Activated T-cell treated with anti-CD3 and anti-CD28 coated beads, Interleukin-2, amount 50 U/mL, for 4 hours (primary cell): ENCODE measurements around the gene DIP2A. TPM values are rescaled to one million over a fixed set of nuclear protein-coding genes. Genes with fewer than 3 reads are reported as not detected.

ENCODE experiments used
- ATAC-seq, 2 donors: fragments of 200-7000 bp; cut with Tn5 transposase; one replicate each; pipeline ENCODE4 v1.10.0; 2021
- DNase-seq: peaks from one replicate; pipeline ENCODE4 v3.0.0-alpha.2; 2020
- H3K27me3 Mint-ChIP-seq: one replicate; pipeline ENCODE4 v1.8.0; 2021; ENCODE audit warnings: low read depth, mixed read lengths
- H3K36me3 Mint-ChIP-seq: one replicate; pipeline ENCODE4 v1.8.0; 2022; ENCODE audit warnings: mixed read lengths; ENCODE audit not compliant: insufficient read depth
- H3K4me1 Mint-ChIP-seq: one replicate; pipeline ENCODE4 v1.8.0; 2021; ENCODE audit warnings: low read depth, mixed read lengths
- H3K4me3 Mint-ChIP-seq: one replicate; pipeline ENCODE4 v1.8.0; 2021; ENCODE audit warnings: mild to moderate bottlenecking, moderate library complexity, mixed read lengths
- H3K9me3 Mint-ChIP-seq: one replicate; pipeline ENCODE4 v1.8.0; 2021; ENCODE audit warnings: mixed read lengths
- total RNA-seq, 3 donors: library from RNA; stranded (reverse); gene quantifications; one replicate each; pipeline ENCODE4 v1.2.1, GENCODE V29; 2021

DIP2A gene
- total RNA-seq, 3 donors from 2014 or later, result 17.8 to 19.5 (median 18.9) TPM

DNA sequence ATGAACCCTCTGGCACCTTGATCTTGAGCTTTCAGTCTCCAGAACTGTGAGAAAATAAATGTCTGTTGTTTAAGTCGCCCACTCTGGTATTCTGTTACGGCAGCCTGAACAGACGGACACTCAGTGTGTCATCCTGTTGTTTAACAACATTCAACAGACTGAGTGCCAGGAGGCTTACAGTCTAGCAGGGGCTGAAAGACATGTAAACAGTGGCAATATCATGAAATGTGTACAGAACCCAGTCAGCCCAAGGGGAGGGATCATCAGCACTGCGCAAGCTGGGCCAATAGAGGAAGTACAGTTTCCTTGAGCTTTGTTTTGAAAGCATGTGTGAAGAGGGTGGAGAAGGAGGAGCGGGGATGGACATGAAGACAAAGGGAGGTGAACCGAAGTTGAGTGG lies 13.6 kb downstream of the DIP2A start:
- DNase-seq, result no peak
- peaks cover 46% of the 10 kb centered on the region for H3K4me1 Mint-ChIP-seq

DNA sequence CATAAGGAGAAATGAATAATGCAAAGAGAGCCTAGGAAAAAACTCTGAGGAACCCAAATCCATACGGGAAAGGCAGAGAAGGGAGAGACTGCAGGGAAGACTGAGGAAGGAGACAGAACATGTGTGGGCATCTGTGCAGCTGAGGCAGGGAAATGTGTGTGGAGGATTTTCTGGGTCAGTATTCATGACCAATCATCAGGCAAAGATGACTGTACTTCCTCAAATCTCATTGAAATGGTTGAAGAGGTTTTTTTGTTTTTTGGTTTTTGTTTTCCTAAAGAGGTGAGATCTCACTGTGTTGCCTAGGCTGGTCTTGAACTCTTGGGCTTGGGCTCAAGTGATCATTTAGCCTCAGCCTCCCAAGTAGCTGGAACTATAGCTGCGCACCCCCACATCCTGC lies 15.7 kb downstream of the DIP2A start:
- Mint-ChIP-seq H3K9me3 (no peaks in the 10 kb centered on the region), H3K4me3 (no peak overlapping the region), H3K4me1 (peaks cover 42% of the 10 kb centered on the region), H3K27me3 (no peaks in the 10 kb centered on the region), H3K36me3 (peaks cover 12% of the 10 kb centered on the region)
- DNase-seq (no peak), ATAC-seq (no peak)

More for the DNA sequence above, 13.6 kb downstream of the DIP2A start:
- no peaks in the 10 kb centered on the region for H3K27me3 Mint-ChIP-seq
- H3K36me3 Mint-ChIP-seq, result peaks cover 12% of the 10 kb centered on the region
- ATAC-seq, result no peak
- H3K9me3 Mint-ChIP-seq, result no peaks in the 10 kb centered on the region
- H3K4me3 Mint-ChIP-seq, result no peak overlapping the region

DNA sequence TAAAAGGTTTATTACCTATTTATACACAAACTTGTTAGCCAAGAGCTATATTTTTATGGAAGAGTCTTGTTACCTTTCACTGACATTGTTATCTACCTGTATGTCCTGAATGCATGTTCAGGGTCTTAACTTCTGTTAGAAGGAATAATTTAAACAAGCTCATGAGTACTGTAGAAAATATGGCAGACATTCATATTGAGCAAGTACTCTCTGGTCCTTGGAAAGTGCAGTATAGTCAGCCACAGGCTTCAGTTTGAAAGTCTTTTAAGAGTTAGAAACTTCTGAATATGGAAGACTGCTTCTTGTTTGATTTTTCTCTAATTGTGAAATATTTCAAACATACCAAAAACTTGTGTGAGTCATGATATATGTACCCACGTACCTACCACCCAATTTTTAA lies 16.6 kb downstream of the DIP2A start:
- H3K9me3 Mint-ChIP-seq, result no peaks in the 10 kb centered on the region
- DNase-seq, result no peak
- peaks cover 42% of the 10 kb centered on the region for H3K4me1 Mint-ChIP-seq
- no peaks in the 10 kb centered on the region for H3K27me3 Mint-ChIP-seq
- H3K36me3 Mint-ChIP-seq, result peaks cover 16% of the 10 kb centered on the region
- no peak for ATAC-seq
- no peak overlapping the region for H3K4me3 Mint-ChIP-seq

DNA sequence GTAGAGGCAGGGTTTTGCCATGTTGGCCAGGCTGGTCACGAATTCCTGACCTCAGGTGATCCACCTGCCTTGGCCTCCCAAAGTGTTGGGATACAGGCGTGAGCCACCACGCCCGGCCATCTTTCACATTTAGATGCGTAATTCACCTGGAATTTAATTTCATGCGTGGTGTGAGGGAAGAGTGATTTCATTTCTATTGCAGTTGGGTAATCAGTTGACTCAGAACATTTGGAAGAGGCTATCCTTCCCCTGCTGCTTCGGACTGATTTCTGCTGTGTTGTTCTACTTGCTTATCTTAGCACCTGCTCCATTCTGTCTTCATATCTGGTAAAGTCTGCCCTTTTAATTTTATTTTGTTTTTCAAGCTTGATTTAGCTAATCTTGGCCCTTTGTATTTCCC lies 19.1 kb downstream of the DIP2A start:
- Mint-ChIP-seq H3K36me3 (peaks cover 23% of the 10 kb centered on the region), H3K4me3 (no peak overlapping the region), H3K9me3 (no peaks in the 10 kb centered on the region), H3K27me3 (no peaks in the 10 kb centered on the region), H3K4me1 (peaks cover 35% of the 10 kb centered on the region)
- DNase-seq, result no peak
- no peak for ATAC-seq

DNA sequence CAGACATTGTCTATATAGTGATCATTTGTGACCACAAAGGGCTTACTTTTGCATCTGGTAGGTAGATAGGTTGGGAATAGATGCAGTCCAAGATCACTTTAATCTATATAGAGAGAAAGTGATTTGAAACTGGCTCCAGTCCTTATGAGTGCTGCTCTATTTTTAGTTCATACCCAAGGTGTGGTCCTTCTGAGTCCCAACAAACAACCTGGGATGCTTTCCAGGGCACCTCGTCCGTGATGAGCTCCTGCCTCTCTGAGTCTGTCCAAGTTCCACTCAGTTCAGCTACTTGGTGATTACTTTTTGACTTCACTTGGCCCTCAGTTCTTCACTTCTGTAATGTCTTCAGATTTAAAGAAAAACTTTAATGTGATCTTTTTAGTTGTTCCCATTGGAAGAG lies 20.2 kb downstream of the DIP2A start:
- peaks cover 25% of the 10 kb centered on the region for H3K36me3 Mint-ChIP-seq
- DNase-seq (no peak), ATAC-seq (no peak)
- H3K9me3 Mint-ChIP-seq, result no peaks in the 10 kb centered on the region
- H3K4me3 Mint-ChIP-seq, result no peak overlapping the region
- peaks cover 42% of the 10 kb centered on the region for H3K4me1 Mint-ChIP-seq
- no peaks in the 10 kb centered on the region for H3K27me3 Mint-ChIP-seq

DNA sequence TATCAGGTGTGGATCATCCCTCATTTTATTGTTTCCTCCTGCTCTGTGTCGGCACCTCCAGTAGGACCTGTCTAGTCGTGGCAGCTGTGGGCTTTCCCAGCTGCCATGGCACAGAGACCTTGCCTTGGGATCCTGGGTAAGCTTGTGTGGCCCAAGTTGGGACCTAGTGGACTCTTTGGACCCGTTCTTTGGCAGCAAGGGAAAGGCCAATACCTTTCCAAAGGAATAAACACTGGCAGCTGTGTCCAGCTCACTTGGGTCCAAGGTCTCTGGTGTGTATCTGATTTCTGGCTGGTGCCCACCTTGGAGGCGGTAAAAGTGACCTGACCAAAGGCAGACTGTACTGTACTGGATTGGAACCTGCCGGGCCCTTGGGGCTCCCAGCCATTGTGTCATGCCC lies 21.8 kb downstream of the DIP2A start:
- Mint-ChIP-seq H3K27me3 (no peaks in the 10 kb centered on the region), H3K4me1 (peaks cover 37% of the 10 kb centered on the region), H3K36me3 (peaks cover 27% of the 10 kb centered on the region), H3K9me3 (no peaks in the 10 kb centered on the region), H3K4me3 (no peak overlapping the region)
- ATAC-seq, result no peak
- no peak for DNase-seq

DNA sequence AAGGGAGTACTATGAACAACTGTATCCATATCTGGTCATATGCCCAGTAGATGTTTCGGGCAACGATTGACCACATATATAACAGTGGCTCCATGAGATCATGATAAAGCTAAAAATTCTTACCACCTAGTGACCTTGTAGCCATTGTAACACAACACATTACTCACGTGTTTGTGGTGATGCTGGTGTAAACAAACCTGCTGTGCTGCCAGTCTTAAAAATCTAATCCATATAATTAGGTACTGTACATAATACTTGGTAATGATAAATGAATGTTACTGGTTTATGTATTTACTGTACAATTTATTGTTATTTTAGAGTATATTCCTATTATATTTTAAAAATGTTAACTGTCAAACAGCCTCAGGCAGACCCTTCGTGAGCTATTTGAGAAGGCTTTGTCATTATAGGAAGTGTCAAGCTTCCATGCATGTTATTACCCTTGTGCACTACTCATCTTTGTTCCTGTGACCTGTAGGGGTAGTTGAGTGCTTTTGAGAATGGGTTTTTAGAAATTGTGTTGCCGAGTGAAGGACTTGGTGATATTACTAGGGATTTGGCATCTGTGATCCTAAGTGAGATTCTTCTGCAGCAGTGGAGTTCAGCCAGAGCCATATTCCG lies 23.6 kb downstream of the DIP2A start:
- peaks cover 28% of the 10 kb centered on the region for H3K36me3 Mint-ChIP-seq
- H3K4me3 Mint-ChIP-seq, result no peak overlapping the region
- no peak for ATAC-seq
- DNase-seq, result no peak
- no peaks in the 10 kb centered on the region for H3K9me3 Mint-ChIP-seq
- H3K4me1 Mint-ChIP-seq, result peaks cover 34% of the 10 kb centered on the region
- H3K27me3 Mint-ChIP-seq, result no peaks in the 10 kb centered on the region

DNA sequence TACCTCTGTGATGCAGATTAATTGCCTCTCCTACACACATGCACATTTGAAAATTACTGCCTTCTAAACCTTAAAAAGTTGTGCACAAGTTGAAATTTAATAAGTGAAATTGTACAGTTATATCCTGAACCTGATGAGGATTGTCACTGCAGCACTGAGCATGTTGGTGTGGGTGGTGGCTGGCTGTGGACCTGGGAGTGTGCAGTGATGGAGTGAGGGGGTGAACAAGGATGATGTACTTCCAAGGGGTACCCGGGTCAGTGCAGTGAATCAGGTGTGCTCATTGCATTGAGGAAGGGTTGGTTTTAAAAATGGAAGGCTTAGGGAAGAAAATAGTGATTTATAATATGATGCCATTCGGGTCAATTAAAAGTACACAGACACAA lies 24.1 kb downstream of the DIP2A start:
- H3K27me3 Mint-ChIP-seq, result no peaks in the 10 kb centered on the region
- no peaks in the 10 kb centered on the region for H3K9me3 Mint-ChIP-seq
- peaks cover 29% of the 10 kb centered on the region for H3K36me3 Mint-ChIP-seq
- H3K4me3 Mint-ChIP-seq, result no peak overlapping the region
- H3K4me1 Mint-ChIP-seq, result peaks cover 31% of the 10 kb centered on the region
- ATAC-seq (no peak), DNase-seq (no peak)

DNA sequence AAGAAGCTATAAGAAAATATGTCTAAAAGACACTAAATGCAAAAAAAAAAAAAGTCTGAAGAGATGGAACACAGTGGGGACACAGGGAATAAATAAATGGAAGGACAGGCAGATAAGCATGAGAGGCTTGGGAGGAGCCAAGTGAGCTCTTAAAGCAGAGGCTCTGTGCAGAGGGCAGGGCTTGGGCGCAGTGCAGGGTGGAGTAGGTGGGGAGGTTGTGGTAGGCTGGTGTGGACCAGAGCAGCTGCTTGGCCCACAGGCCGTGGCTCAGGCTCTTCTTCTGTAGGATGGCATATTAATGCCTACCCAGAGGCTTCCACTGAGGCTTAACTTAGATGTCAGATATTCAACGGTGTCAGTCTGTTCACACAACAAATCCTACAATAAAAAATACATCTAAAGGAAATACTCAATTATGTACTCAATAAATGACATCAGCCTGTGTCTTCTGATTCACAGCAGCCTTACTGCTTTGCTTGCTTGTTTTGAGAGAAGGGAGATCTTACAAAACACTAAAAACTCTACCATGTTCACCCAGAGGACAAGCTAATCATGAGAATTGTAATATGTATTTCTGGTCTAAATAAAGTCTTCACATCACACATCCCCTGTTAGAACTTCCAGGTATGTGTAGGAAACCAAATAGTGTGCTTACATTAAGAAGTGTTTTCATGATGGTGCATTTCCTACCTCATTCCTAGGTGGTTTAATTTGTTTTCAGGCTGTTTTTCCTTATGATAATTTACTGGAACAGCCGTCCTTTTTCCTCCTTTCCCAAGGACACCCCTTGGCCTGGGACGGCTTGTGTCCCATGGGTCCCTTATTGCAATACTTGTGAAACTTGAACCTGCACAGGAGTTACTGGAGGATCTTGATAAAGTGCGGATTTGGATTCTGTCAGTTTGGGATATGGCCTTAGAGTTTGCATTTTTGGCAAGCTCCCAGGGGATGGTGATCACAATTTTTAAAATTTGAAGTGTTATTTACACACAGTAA lies 24.9 kb downstream of the DIP2A start:
- ATAC-seq, result no peak
- Mint-ChIP-seq H3K4me1 (peaks cover 31% of the 10 kb centered on the region), H3K4me3 (peak overlapping the region; percentile 8), H3K36me3 (peaks cover 31% of the 10 kb centered on the region), H3K27me3 (no peaks in the 10 kb centered on the region), H3K9me3 (no peaks in the 10 kb centered on the region)
- DNase-seq, result no peak

DNA sequence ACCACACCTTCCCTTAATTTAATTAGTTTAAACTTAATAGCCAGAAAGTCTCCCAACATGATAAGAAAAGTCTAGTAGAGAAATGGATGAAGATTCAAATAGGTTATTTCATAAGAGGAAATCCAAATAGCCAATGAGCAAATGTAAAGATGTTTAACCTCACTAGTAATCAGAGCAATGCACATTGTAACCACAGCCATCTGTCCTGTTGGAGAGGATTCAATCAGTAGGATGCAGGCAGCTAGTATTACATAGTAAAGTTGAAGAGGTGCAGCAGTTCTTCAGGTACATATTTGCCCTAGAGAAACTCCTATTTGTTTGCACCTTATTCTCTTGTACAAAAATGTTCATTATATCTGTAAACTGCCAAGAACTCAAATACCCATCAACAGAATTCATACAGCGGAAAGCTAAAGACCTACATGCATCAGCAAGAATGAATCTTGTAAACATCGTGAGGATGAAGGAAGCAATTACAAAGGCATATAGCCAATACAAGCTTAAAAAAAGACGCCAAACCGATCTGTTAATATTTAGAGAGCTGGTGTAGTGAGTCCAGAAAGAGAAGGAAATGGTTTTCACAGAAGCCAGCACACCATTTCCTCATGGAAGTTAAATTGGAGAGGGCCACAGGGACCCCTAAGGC lies 27.9 kb downstream of the DIP2A start:
- DNase-seq, result no peak
- H3K36me3 Mint-ChIP-seq, result peaks cover 22% of the 10 kb centered on the region
- no peak for ATAC-seq
- peaks cover 23% of the 10 kb centered on the region for H3K4me1 Mint-ChIP-seq
- no peak overlapping the region for H3K4me3 Mint-ChIP-seq
- no peaks in the 10 kb centered on the region for H3K9me3 Mint-ChIP-seq
- H3K27me3 Mint-ChIP-seq, result no peaks in the 10 kb centered on the region

DNA sequence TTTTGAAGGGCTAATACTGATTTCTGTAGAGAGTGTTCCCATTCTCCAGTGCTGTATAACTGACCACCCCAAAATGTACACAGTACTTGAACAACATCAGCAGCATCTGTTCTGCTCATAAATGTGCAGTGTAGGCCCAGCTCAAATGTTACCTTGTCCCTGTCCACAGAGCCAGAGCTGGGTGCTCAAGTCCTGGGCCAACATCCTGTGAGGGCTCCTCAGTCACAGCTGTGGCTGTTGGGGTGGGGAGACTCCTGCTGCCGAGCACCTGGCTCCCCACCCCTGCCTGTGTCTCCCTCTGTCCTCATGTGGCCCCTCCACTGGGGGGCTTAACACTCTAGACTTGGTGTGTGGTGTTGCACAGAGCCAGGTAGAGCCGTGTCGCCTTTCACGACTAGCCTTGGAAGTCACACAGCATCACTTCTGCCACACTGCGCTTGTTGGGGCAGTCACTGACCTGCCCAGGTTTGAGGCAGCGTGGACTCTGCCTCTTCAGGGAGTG lies 30.5 kb downstream of the DIP2A start:
- Mint-ChIP-seq H3K27me3 (no peaks in the 10 kb centered on the region), H3K9me3 (peaks cover 4% of the 10 kb centered on the region), H3K36me3 (peaks cover 37% of the 10 kb centered on the region), H3K4me1 (peaks cover 4% of the 10 kb centered on the region), H3K4me3 (no peak overlapping the region)
- no peak for ATAC-seq
- no peak for DNase-seq

DNA sequence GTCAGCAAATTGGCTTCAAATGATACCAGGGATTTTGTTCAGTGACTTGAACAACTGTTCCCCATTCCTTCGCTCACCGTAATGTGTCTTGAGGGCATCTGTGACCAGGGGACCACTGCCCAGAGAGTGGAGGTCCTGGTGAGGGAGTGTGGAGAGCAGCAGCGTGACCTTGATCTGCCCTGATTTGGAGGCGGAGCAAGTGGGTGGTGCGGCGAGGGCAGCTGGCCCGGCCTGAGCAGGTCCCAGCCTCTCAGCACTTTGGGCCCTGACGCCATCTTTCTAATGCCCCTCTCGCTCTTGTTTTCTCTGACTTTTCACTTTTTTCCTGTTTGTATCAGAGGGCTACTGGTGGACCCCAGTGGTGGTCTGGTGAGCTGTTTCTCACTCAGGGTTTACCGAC lies 31.1 kb downstream of the DIP2A start:
- ATAC-seq (no peak), DNase-seq (no peak)
- peaks cover 39% of the 10 kb centered on the region for H3K36me3 Mint-ChIP-seq
- peaks cover 4% of the 10 kb centered on the region for H3K4me1 Mint-ChIP-seq
- peaks cover 4% of the 10 kb centered on the region for H3K9me3 Mint-ChIP-seq
- no peak overlapping the region for H3K4me3 Mint-ChIP-seq
- H3K27me3 Mint-ChIP-seq, result no peaks in the 10 kb centered on the region

DNA sequence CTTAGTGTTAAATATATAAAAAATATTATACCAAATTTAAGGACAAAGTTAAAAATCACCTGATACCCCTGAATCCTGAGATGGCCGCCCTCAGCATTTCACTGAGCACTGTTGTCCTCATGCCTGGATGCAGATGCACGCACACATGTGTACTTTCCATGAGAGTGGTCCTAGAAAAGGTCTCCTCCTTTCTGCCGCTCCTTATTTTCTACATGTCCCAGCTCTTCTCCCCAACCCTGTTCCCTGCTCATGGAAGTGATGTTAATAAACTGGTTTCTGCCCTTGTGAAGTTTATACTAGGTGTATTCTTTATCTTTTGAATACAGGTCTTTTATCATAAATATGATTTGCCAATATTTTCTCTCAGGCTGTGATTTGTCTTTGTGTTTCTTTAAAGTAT lies 32.9 kb downstream of the DIP2A start:
- no peak for ATAC-seq
- Mint-ChIP-seq H3K36me3 (peaks cover 40% of the 10 kb centered on the region), H3K27me3 (no peaks in the 10 kb centered on the region), H3K9me3 (peaks cover 4% of the 10 kb centered on the region), H3K4me3 (no peak overlapping the region), H3K4me1 (peaks cover 6% of the 10 kb centered on the region)
- no peak for DNase-seq

DNA sequence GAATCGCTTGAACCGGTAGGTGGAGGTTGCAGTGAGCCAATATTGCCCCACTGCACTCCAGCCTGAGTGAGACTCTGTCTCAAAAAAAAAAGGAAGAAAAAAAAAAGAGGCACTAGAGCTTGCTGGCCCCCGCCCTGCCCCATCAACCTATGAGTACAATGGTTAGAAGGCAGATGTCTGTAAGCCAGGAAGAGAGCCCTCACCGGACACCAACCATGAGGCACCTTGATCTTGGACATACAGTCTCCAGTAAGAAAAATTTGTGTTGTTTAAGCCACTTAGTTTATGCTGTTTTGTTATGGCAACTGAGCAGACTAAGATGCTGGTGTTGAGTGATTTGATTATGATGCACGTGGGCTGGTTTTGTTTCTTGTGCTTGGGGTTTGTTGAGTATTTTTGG lies 34.2 kb downstream of the DIP2A start:
- Mint-ChIP-seq H3K36me3 (peaks cover 34% of the 10 kb centered on the region), H3K4me3 (no peak overlapping the region), H3K9me3 (peaks cover 4% of the 10 kb centered on the region), H3K4me1 (peaks cover 6% of the 10 kb centered on the region), H3K27me3 (no peaks in the 10 kb centered on the region)
- DNase-seq (no peak), ATAC-seq (no peak)
